ENCODE results near the gene RAB3IL1. TPM values are rescaled to one million over a fixed set of nuclear protein-coding genes. Genes with fewer than 3 reads are reported as not detected.

The RAB3IL1 gene
- total and polyA plus RNA-seq, 9 of the 15 experiments (the other 6 are each of a cell fraction or from before 2014, with no cell fraction given), result 0.15 to 42.6 (median 15.5) TPM

DNA sequence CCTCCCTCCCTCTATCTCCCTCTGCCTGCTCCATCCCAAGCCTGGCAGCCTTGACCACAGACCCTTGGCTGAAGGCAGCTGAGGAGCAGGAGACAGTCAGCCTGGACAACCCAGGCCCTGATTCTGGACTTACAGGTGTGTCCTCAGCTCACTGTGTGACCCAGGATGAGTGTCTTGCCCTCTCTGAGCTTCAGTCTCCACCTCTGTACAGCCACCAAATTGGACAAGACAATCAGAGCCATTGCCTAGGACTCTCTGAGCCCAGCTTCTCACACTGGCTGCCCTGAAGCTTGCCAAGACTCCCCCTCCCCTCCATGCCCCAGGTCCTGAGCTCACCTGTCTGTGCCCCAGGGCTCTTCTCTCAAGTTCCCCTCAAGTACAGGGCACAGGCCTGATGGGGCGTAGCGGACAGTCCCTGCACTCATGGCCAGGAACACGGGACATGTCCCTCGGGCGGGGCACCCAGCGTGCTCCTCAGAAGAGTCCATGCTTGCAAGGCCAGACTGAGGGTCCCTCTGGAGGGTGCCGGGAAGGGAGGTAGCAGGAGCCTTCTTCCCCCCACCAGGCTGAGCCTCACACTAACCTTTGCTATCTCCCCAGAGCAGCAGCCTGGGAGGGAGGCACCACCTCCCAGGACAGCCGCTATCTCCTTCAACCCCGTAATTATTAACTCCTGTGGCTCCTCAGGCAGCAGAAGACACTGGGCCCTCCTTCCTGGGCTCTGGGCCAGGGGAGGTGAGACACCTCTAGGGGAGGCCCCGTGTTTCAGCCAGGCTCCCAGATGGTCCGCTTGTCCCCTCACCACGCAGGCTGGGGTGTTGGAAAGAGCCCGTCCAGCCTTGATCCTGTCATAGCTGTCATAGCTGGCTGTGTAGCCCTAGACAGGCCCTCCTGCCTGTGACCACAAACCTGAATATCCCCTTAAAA, 2.6 kb upstream of the RAB3IL1 start (continued):
- TF ChIP-seq CHD4 (IDR thresholded peaks at IDR 0.05; ENCODE audit: insufficient read depth, insufficient replicate concordance, low read depth, low read length, poor library complexity, severe bottlenecking) (peak; percentile 92), MCM2 (IDR thresholded peaks at IDR 0.05; ENCODE audit: low read depth) (no peak), ZNF3 (CRISPR knock-in tag; IDR thresholded peaks at IDR 0.05) (no peak), CBFA2T3 (IDR thresholded peaks at IDR 0.05) (peak; percentile 97), STAG1 (CRISPR knock-in tag; IDR thresholded peaks at IDR 0.05; ENCODE audit: borderline replicate concordance) (no peak), ZEB2 (IDR thresholded peaks at IDR 0.05) (peak; percentile 96), DMBX1 (CRISPR knock-in tag; IDR thresholded peaks at IDR 0.05; ENCODE audit: borderline replicate concordance) (no peak), ETV6 (IDR thresholded peaks at IDR 0.05; ENCODE audit: borderline replicate concordance in 1 of 2, low read depth in 2 of 2, low read length in 1 of 2) (no peak), ETV6 (CRISPR knock-in tag; IDR thresholded peaks at IDR 0.05; ENCODE audit: borderline replicate concordance) (0 out of 2 replicates have a peak, but pooled peaks have one; percentile 24), KDM4B (IDR thresholded peaks at IDR 0.05; ENCODE audit: borderline replicate concordance in 2 of 2, low read depth in 1 of 2) (peak in 1 of 2 experiments; percentile 46; a peak in 1 of 4 replicates), GTF2E2 (tag; IDR thresholded peaks at IDR 0.05) (no peak; the same call in 1 of the 2 replicates), NR2C2 (CRISPR knock-in tag; IDR thresholded peaks at IDR 0.05) (no peak; the same call in 1 of the 2 replicates), NR2C2 (tag; IDR thresholded peaks at IDR 0.05) (no peak), ZNF224 (CRISPR knock-in tag; IDR thresholded peaks at IDR 0.05) (no peak), CREBBP (IDR thresholded peaks at IDR 0.05; ENCODE audit: low read depth, low read length) (no peak), MTA1 (IDR thresholded peaks at IDR 0.05; ENCODE audit: borderline replicate concordance) (0 out of 2 replicates have a peak, but pooled peaks have one; percentile 41)
- TF ChIP-seq, protein P1, sequence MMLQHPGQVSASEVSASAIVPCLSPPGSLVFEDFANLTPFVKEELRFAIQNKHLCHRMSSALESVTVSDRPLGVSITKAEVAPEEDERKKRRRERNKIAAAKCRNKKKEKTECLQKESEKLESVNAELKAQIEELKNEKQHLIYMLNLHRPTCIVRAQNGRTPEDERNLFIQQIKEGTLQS (IDR thresholded peaks at IDR 0.05), result no peak
- TF ChIP-seq, protein P1 (CRISPR knock-in tag; conservative IDR thresholded peaks at IDR 0.05), result no peak
- TF ChIP-seq, protein P2, sequence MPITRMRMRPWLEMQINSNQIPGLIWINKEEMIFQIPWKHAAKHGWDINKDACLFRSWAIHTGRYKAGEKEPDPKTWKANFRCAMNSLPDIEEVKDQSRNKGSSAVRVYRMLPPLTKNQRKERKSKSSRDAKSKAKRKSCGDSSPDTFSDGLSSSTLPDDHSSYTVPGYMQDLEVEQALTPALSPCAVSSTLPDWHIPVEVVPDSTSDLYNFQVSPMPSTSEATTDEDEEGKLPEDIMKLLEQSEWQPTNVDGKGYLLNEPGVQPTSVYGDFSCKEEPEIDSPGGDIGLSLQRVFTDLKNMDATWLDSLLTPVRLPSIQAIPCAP (CRISPR knock-in tag; IDR thresholded peaks at IDR 0.05; ENCODE audit: borderline replicate concordance), result no peak
- TF ChIP-seq, protein P3, sequence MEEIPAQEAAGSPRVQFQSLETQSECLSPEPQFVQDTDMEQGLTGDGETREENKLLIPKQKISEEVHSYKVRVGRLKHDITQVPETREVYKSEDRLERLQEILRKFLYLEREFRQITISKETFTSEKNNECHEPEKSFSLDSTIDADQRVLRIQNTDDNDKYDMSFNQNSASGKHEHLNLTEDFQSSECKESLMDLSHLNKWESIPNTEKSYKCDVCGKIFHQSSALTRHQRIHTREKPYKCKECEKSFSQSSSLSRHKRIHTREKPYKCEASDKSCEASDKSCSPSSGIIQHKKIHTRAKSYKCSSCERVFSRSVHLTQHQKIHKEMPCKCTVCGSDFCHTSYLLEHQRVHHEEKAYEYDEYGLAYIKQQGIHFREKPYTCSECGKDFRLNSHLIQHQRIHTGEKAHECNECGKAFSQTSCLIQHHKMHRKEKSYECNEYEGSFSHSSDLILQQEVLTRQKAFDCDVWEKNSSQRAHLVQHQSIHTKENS (CRISPR knock-in tag; IDR thresholded peaks at IDR 0.05), result no peak
- TF ChIP-seq, protein P4, sequence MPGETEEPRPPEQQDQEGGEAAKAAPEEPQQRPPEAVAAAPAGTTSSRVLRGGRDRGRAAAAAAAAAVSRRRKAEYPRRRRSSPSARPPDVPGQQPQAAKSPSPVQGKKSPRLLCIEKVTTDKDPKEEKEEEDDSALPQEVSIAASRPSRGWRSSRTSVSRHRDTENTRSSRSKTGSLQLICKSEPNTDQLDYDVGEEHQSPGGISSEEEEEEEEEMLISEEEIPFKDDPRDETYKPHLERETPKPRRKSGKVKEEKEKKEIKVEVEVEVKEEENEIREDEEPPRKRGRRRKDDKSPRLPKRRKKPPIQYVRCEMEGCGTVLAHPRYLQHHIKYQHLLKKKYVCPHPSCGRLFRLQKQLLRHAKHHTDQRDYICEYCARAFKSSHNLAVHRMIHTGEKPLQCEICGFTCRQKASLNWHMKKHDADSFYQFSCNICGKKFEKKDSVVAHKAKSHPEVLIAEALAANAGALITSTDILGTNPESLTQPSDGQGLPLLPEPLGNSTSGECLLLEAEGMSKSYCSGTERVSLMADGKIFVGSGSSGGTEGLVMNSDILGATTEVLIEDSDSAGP (CRISPR knock-in tag; IDR thresholded peaks at IDR 0.05), result no peak
- TF ChIP-seq, protein P5, sequence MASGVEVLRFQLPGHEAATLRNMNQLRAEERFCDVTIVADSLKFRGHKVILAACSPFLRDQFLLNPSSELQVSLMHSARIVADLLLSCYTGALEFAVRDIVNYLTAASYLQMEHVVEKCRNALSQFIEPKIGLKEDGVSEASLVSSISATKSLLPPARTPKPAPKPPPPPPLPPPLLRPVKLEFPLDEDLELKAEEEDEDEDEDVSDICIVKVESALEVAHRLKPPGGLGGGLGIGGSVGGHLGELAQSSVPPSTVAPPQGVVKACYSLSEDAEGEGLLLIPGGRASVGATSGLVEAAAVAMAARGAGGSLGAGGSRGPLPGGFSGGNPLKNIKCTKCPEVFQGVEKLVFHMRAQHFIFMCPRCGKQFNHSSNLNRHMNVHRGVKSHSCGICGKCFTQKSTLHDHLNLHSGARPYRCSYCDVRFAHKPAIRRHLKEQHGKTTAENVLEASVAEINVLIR (CRISPR knock-in tag; IDR thresholded peaks at IDR 0.05), result no peak

Measured in K562 (cell line).